Measurements from ENCODE around the gene ZSCAN23. TPM values are rescaled to one million over a fixed set of nuclear protein-coding genes. Genes with fewer than 3 reads are reported as not detected.

The ZSCAN23 gene
- polyA plus RNA-seq, 2 of the 4 experiments (the other 2 are of a cell fraction) = not detected

DNA sequence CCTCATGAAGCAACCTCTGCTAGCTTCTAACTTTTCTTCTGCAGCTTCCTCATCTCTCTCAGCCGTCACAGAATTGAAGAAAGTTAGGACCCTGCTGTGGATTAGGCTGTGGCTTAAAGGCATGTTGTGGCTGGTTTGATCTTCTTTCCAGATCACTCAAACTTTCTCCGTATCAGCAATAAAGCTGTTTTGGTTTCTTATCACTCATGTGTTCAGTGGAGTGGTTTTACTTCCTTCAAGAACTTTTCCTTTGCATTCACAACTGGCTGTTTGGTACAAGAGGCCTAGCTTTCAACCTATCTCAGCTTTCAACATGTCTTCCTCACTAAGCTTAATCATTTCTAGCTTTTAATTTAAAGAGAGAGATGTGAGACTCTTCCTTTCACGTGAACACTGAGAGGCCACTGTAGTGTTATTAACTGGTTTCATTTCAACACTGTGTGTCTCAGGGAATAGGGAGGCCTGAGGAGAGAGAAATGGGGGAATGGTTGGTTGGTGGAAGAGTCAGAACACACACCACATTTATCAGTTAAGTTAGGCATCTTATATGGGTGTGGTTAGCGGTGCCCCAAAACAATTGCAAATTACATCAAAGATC lies 17.2 kb downstream of the ZSCAN23 start (continued):
- TF ChIP-seq TFCP2L1 (CRISPR knock-in tag; IDR thresholded peaks at IDR 0.05) = no peak

DNA sequence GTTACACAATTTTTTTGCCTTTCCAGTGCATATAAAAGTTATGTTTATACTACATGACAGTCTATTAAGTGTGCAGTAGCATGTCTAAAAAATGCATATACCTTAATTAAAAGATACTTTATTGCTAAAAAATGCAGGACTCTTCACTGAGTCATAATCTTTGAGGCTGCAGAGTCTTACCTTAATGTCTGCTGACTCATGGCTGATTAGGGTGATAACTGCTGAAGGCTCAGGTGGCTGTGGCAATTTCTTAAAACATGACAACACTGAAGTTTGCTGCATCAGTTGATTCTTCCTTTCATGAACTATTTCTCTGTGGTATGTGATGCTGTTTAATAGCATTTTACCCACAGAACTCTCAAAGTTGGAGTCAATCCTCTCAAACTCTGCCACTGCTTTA lies 19.1 kb downstream of the ZSCAN23 start:
- ChIA-PET CTCF (no interaction called here), POLR2A (no interaction called here)
- H3K4me2 ChIP-seq = no peak overlapping the region
- no peak for ATAC-seq
- DNase-seq (ENCODE audit: low read depth in 1 of 2, low spot score in 1 of 2) = no peak
- no peak overlapping the region for H3K27ac ChIP-seq
- no peak overlapping the region for H3K4me3 ChIP-seq
- H3K4me1 ChIP-seq = no peaks in the 10 kb centered on the region
- TF ChIP-seq NR3C1 (IDR thresholded peaks at IDR 0.05) (no peak), HDAC2 (IDR thresholded peaks at IDR 0.05) (no peak), HEYL (CRISPR knock-in tag; IDR thresholded peaks at IDR 0.05) (no peak), EP300 (IDR thresholded peaks at IDR 0.05) (no peak), RAD21 (conservative IDR thresholded peaks at IDR 0.05 in 1 of 2, IDR thresholded peaks at IDR 0.05 in 1 of 2) (no peak), MAFK (IDR thresholded peaks at IDR 0.05; ENCODE audit: partially characterized antibody) (no peak), ZC3H11A (IDR thresholded peaks at IDR 0.05) (no peak), CHD2 (IDR thresholded peaks at IDR 0.05; ENCODE audit: low read length, partially characterized antibody) (no peak), ESRRA (IDR thresholded peaks at IDR 0.05; ENCODE audit: borderline replicate concordance, low read length) (no peak), JUNB (IDR thresholded peaks at IDR 0.05) (no peak), FOXS1 (CRISPR knock-in tag; IDR thresholded peaks at IDR 0.05) (no peak)
- TF ChIP-seq, protein P1, sequence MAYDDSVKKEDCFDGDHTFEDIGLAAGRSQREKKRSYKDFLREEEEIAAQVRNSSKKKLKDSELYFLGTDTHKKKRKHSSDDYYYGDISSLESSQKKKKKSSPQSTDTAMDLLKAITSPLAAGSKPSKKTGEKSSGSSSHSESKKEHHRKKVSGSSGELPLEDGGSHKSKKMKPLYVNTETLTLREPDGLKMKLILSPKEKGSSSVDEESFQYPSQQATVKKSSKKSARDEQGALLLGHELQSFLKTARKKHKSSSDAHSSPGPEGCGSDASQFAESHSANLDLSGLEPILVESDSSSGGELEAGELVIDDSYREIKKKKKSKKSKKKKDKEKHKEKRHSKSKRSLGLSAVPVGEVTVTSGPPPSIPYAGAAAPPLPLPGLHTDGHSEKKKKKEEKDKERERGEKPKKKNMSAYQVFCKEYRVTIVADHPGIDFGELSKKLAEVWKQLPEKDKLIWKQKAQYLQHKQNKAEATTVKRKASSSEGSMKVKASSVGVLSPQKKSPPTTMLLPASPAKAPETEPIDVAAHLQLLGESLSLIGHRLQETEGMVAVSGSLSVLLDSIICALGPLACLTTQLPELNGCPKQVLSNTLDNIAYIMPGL (CRISPR knock-in tag; IDR thresholded peaks at IDR 0.05; ENCODE audit: borderline replicate concordance) = no peak
- TF ChIP-seq, protein P2, sequence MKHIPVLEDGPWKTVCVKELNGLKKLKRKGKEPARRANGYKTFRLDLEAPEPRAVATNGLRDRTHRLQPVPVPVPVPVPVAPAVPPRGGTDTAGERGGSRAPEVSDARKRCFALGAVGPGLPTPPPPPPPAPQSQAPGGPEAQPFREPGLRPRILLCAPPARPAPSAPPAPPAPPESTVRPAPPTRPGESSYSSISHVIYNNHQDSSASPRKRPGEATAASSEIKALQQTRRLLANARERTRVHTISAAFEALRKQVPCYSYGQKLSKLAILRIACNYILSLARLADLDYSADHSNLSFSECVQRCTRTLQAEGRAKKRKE (CRISPR knock-in tag; IDR thresholded peaks at IDR 0.05; ENCODE audit: low read depth) = no peak
- TF ChIP-seq, protein P3, sequence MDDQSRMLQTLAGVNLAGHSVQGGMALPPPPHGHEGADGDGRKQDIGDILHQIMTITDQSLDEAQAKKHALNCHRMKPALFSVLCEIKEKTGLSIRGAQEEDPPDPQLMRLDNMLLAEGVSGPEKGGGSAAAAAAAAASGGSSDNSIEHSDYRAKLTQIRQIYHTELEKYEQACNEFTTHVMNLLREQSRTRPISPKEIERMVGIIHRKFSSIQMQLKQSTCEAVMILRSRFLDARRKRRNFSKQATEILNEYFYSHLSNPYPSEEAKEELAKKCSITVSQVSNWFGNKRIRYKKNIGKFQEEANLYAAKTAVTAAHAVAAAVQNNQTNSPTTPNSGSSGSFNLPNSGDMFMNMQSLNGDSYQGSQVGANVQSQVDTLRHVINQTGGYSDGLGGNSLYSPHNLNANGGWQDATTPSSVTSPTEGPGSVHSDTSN (IDR thresholded peaks at IDR 0.05) = no peak
- no peak for FAIRE-seq
- no peaks in the 10 kb centered on the region for H3K9me3 ChIP-seq

DNA sequence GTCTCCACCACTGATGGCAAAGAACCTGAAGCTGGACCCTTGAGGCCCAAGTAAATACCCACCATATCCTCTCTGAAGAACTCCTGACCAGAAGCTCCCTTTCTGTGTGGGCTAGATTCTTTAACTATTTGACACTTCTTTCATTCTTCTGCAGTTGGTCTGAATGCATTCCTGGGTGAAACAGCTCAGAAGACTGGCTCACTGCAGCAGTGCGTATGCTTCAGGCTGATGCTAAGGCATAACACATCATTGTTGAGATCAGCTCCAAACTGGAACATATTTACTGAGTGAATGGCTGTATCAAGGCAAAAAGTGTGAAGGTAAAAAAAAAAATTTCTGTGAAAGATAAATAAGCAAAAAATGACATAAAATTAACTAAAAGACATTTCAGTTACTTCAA lies 19.7 kb downstream of the ZSCAN23 start:
- Histone ChIP-seq H3K4me1 (no peaks in the 10 kb centered on the region), H3K27ac (no peak overlapping the region), H3K4me2 (no peak overlapping the region), H3K9me3 (no peaks in the 10 kb centered on the region), H3K4me3 (no peak overlapping the region)
- DNase-seq (ENCODE audit: low read depth in 1 of 2, low spot score in 1 of 2) = no peak
- TF ChIP-seq PHF8 (IDR thresholded peaks at IDR 0.05; ENCODE audit: borderline replicate concordance, low read depth) (no peak), ZFP36 (IDR thresholded peaks at IDR 0.05; ENCODE audit: borderline replicate concordance, partially characterized antibody) (no peak), MAZ (IDR thresholded peaks at IDR 0.05; ENCODE audit: borderline replicate concordance, low read depth, low read length) (no peak), MAFK (IDR thresholded peaks at IDR 0.05; ENCODE audit: partially characterized antibody) (no peak)
- WGBS (ENCODE audit: missing lambda C conversion rate) = 70% methylated on average over 1 of the region's 1 CpG
- CTCF ChIA-PET = no interaction called here
- no peak for FAIRE-seq
- no peak for ATAC-seq
- POLR2A ChIA-PET = no interaction called here

DNA sequence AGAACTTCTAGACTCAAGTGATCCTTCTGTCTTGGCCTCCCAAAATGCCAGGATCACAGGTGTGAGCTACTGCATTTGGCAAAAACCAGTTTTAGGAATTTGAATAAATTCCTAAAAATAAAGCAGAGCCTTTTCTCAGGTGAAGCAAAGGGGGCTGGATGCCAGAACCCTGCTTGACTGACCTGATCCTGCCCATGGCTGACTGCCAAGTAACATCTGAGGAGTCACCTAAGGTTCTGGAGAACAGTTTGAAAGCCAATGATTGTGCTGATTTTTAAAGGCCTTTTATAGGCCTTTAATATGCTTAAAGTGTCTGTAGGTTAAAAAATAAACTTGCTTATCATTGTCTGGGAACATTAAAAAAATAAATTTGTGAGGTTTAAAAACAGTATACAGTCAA lies 29.6 kb downstream of the ZSCAN23 start:
- Histone ChIP-seq H3K4me2 (no peak overlapping the region), H3K4me1 (no peaks in the 10 kb centered on the region), H3K4me3 (no peak overlapping the region), H3K9me3 (no peaks in the 10 kb centered on the region), H3K27ac (no peak overlapping the region)
- DNase-seq (ENCODE audit: low read depth in 1 of 2, low spot score in 1 of 2) (no peak), ATAC-seq (no peak), FAIRE-seq (no peak)
- CTCF ChIA-PET = no interaction called here
- POLR2A ChIA-PET = no interaction called here
- TF ChIP-seq, protein P4, sequence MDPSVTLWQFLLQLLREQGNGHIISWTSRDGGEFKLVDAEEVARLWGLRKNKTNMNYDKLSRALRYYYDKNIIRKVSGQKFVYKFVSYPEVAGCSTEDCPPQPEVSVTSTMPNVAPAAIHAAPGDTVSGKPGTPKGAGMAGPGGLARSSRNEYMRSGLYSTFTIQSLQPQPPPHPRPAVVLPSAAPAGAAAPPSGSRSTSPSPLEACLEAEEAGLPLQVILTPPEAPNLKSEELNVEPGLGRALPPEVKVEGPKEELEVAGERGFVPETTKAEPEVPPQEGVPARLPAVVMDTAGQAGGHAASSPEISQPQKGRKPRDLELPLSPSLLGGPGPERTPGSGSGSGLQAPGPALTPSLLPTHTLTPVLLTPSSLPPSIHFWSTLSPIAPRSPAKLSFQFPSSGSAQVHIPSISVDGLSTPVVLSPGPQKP (IDR thresholded peaks at IDR 0.05; ENCODE audit: low read depth, low read length) = no peak
- TF ChIP-seq RNF2 (IDR thresholded peaks at IDR 0.05; ENCODE audit: borderline replicate concordance, low read depth) (no peak), CBX8 (IDR thresholded peaks at IDR 0.05) (no peak), SREBF2 (IDR thresholded peaks at IDR 0.05) (no peak), RCOR1 (IDR thresholded peaks at IDR 0.05; ENCODE audit: low read depth, low read length) (no peak), JUN (IDR thresholded peaks at IDR 0.05) (no peak), HOXB5 (CRISPR knock-in tag; IDR thresholded peaks at IDR 0.05) (no peak)
- TF ChIP-seq, protein P5, sequence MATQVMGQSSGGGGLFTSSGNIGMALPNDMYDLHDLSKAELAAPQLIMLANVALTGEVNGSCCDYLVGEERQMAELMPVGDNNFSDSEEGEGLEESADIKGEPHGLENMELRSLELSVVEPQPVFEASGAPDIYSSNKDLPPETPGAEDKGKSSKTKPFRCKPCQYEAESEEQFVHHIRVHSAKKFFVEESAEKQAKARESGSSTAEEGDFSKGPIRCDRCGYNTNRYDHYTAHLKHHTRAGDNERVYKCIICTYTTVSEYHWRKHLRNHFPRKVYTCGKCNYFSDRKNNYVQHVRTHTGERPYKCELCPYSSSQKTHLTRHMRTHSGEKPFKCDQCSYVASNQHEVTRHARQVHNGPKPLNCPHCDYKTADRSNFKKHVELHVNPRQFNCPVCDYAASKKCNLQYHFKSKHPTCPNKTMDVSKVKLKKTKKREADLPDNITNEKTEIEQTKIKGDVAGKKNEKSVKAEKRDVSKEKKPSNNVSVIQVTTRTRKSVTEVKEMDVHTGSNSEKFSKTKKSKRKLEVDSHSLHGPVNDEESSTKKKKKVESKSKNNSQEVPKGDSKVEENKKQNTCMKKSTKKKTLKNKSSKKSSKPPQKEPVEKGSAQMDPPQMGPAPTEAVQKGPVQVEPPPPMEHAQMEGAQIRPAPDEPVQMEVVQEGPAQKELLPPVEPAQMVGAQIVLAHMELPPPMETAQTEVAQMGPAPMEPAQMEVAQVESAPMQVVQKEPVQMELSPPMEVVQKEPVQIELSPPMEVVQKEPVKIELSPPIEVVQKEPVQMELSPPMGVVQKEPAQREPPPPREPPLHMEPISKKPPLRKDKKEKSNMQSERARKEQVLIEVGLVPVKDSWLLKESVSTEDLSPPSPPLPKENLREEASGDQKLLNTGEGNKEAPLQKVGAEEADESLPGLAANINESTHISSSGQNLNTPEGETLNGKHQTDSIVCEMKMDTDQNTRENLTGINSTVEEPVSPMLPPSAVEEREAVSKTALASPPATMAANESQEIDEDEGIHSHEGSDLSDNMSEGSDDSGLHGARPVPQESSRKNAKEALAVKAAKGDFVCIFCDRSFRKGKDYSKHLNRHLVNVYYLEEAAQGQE (IDR thresholded peaks at IDR 0.05) = no peak
